Activated T-cell treated with anti-CD3 and anti-CD28 coated beads, Interleukin-2, amount 50 U/mL, for 4 hours (primary cell): Measurements from ENCODE around the gene MUC2. TPM values are rescaled to one million over a fixed set of nuclear protein-coding genes. Genes with fewer than 3 reads are reported as not detected.
A peak's percentile ranks its signal among the peaks of the same experiment; 100 is the strongest.

Experiments
- ATAC-seq, 2 donors: fragments of 200-7000 bp; cut with Tn5 transposase; one replicate each; pipeline ENCODE4 v1.10.0; 2021
- DNase-seq: peaks from one replicate; pipeline ENCODE4 v3.0.0-alpha.2; 2020
- H3K27me3 Mint-ChIP-seq: one replicate; pipeline ENCODE4 v1.8.0; 2021; ENCODE audit warnings: low read depth, mixed read lengths
- H3K36me3 Mint-ChIP-seq: one replicate; pipeline ENCODE4 v1.8.0; 2022; ENCODE audit warnings: mixed read lengths; ENCODE audit not compliant: insufficient read depth
- H3K4me1 Mint-ChIP-seq: one replicate; pipeline ENCODE4 v1.8.0; 2021; ENCODE audit warnings: low read depth, mixed read lengths
- H3K4me3 Mint-ChIP-seq: one replicate; pipeline ENCODE4 v1.8.0; 2021; ENCODE audit warnings: mild to moderate bottlenecking, moderate library complexity, mixed read lengths
- H3K9me3 Mint-ChIP-seq: one replicate; pipeline ENCODE4 v1.8.0; 2021; ENCODE audit warnings: mixed read lengths
- total RNA-seq, 3 donors: library from RNA; stranded (reverse); gene quantifications; one replicate each; pipeline ENCODE4 v1.2.1, GENCODE V29; 2021

Gene MUC2
- total RNA-seq: under 1 TPM; 0.08 to 0.30 (median 0.24) TPM

- no peak for DNase-seq
- peaks cover 16% of the 10 kb centered on the region for H3K27me3 Mint-ChIP-seq
- no peak within 1 kb of the TSS for H3K4me3 Mint-ChIP-seq
- no peaks in the 10 kb centered on the region for H3K36me3 Mint-ChIP-seq
- no peaks in the 10 kb centered on the region for H3K9me3 Mint-ChIP-seq
- no peak for ATAC-seq
- H3K4me1 Mint-ChIP-seq: no peaks in the 10 kb centered on the region
These were observed at the start of gene MUC2 for GRCh38 chr11:1074244-1075221. TSS of gene MUC2 (plus strand) at chr11:1074874.

DNA sequence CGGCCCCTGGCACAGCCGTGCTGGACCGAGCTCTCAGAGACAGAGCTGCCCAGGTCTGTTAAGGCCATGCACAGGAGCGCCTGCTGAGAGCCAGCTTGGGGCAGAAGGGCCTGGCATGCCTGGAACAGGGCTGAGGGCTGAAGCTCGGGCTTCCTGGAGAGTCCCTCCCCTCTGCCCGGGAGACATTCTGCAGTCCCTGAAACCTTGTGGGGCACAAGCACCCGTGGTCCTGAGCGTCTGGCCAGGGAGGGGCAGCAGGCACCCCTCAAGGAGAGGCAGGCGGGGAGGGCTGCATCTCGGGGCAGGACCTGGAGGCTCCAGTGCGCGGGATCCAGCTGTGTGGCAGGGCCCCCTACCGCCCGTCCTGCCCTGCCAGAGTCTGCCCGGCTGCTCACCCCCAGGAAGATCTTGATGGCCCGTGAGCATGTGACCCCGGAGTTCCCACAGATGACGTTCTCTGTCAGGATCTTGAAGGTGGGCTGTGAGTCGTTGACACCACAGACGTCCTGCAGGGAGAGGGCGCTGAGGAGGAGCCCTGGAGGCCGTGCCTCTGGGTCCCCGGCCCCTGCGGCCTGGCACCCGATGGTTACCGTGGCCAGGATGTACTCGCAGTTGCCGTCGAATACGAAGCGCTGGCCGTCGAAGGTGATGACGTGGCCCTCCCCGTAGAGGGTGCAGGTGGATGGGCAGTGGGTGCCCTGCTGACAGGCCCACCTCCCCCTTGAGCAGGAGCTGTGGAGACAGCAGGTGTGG, 49.1 kb upstream of the MUC2 start:
- Mint-ChIP-seq H3K27me3 (no peaks in the 10 kb centered on the region), H3K36me3 (peaks cover 5% of the 10 kb centered on the region)
- ATAC-seq: no peak

DNA sequence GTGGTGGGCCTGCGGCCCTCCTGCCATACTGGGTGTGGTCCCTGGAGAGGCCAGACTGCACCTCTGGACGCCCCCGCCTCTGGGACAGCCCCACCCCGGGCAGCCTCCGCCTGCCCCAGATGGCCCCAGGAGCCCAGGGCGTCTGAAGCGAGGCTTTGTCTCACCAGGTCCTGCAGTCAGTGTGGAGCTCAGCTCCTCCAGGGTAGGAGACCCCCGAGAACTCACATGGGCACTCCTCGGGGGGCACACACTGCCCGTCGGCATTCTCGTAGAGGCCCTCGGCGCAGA, 48.6 kb upstream of the MUC2 start:
- no peak for ATAC-seq
- H3K36me3 Mint-ChIP-seq: peaks cover 5% of the 10 kb centered on the region
- H3K27me3 Mint-ChIP-seq: no peaks in the 10 kb centered on the region
- H3K4me1 Mint-ChIP-seq: no peaks in the 10 kb centered on the region
- no peaks in the 10 kb centered on the region for H3K9me3 Mint-ChIP-seq
- no peak for DNase-seq
- no peak overlapping the region for H3K4me3 Mint-ChIP-seq

More for the DNA sequence above, 49.1 kb upstream of the MUC2 start:
- DNase-seq: no peak
- Mint-ChIP-seq H3K9me3 (no peaks in the 10 kb centered on the region), H3K4me3 (no peak overlapping the region), H3K4me1 (no peaks in the 10 kb centered on the region)

DNA sequence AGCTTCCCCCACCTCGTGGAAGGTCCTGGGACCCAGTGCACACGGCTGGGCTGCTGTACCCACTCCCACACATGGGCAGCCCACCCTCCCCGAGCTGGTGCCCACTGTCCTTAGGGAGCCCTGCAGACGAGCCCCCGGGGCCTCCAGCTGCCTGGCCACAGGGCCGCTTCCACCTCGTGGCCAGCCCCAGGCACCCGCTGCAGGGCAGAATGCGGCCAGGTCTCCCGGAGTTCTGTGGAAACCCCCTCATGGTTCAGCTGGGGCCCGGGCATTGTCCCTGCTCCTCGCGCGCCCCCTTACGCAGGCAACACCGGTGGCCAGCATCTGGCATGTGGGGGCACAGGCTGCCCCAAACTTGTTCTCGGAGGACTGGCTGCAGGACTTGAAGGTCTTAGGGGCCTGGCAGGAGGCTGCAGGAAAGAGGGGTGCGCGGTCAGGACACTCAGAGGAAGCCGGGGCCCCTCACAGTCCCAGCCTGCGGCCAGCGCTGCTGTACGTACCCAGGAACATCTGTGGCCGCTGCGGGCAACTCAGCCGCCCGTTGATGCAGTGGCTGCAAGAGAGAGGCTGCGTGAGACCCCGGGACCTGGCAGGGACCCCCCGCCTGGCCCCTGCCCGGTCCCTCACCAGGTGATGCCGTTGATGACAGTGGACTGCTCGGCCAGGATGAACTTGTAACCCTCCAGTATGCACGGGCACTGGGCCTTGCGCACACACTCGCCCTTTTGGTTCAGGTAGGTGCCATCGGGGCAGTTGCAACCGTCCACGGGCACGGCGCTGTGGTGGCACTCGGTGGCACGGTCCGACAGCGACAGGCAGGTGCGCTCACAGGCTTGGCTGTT, 47.8 kb upstream of the MUC2 start:
- H3K9me3 Mint-ChIP-seq: no peaks in the 10 kb centered on the region
- H3K27me3 Mint-ChIP-seq: no peaks in the 10 kb centered on the region
- no peak overlapping the region for H3K4me3 Mint-ChIP-seq
- DNase-seq (no peak), ATAC-seq (no peak)
- peaks cover 5% of the 10 kb centered on the region for H3K36me3 Mint-ChIP-seq
- H3K4me1 Mint-ChIP-seq: no peaks in the 10 kb centered on the region

DNA sequence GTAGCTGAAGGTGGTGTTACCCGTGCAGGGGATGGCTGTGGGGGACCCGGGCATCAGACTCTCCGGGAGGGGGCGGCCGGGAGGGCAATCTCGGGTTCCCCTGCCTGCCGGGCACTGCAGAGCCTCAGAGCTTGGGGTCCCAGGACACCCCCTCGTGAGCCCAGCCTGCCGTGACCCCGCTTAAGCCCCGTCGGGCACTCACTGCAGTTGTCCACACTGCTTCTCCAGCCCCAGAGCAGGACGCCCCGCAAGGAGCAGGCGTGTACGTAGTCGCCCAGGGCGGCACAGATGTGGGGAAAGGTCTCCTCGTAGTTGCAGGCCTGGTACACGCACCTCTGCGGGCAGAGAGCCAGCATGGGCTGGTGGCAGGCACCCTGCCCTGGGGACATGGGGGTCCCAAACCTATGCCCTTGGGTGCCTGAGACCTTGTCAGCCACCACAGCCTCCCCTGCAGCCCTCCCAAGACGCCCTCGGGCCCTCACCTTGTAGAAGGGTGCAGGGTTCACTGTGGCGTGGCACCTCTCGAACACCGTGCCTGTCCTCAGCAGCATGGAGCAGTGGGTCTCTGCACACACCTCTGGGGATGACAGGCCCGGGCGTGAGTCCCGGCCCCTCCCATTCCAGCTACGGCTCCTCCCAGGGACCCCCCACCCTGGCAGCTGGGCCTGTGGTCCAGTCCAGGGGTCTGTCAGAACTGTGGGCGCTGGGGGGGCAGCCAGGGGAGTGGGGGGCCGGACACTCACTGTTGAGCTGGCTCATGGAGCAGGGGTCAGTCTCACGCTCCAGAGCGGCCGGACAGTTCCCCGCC, 47.0 kb upstream of the MUC2 start:
- ATAC-seq (no peak), DNase-seq (no peak)
- Mint-ChIP-seq H3K36me3 (peaks cover 5% of the 10 kb centered on the region), H3K4me3 (no peak overlapping the region), H3K27me3 (no peaks in the 10 kb centered on the region), H3K4me1 (no peaks in the 10 kb centered on the region), H3K9me3 (no peaks in the 10 kb centered on the region)

GRCh38 chr11:1028291-1028540, 46.5 kb upstream of the MUC2 start:
- Mint-ChIP-seq H3K4me1 (no peaks in the 10 kb centered on the region), H3K27me3 (no peaks in the 10 kb centered on the region), H3K9me3 (no peaks in the 10 kb centered on the region), H3K36me3 (peaks cover under 1% of the 10 kb centered on the region), H3K4me3 (no peak overlapping the region)
- ATAC-seq (no peak), DNase-seq (no peak)

DNA sequence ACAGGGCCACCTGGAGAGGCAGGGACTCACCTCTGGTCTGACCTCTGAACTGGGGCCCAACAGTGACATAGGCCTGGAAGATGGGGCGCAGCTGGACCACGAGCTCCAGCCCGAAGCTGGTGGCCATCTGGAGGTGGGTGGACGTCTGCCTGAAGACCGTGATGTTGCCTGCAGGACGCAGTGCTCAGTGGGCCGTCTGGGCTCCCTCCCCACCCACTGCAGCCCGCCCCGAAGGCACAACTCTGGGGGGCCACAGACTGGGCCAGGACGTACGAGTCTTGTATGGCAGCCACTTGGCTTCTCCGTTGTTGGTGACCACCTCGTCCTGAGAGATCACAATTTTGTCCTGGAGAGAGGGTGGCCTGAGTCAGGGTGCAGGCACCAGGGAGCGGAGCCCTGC, 46.1 kb upstream of the MUC2 start:
- H3K4me3 Mint-ChIP-seq: no peak overlapping the region
- ATAC-seq: no peak
- H3K9me3 Mint-ChIP-seq: no peaks in the 10 kb centered on the region
- H3K27me3 Mint-ChIP-seq: no peaks in the 10 kb centered on the region
- H3K4me1 Mint-ChIP-seq: no peaks in the 10 kb centered on the region
- H3K36me3 Mint-ChIP-seq: no peaks in the 10 kb centered on the region
- no peak for DNase-seq

DNA sequence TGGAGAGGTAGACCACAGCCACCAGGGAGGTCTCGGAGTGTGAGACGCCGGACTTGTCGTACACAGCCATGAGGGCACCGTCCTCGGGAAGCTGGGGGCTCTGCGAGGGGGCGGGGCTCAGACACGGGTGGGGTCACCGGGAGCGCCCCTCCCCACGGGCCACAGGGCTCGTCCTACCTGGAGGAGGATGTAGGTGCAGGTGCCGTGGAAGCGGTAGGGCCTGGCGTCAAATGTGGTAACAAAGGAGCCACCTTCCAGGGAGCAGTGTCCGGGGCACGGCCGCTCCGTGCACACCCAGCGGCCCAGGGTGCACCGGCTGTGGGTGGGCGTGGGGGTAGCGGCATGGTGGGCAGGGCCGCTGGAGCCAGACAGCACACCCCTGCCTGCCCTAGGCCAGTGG, 45.6 kb upstream of the MUC2 start:
- H3K9me3 Mint-ChIP-seq: no peaks in the 10 kb centered on the region
- no peaks in the 10 kb centered on the region for H3K4me1 Mint-ChIP-seq

DNA sequence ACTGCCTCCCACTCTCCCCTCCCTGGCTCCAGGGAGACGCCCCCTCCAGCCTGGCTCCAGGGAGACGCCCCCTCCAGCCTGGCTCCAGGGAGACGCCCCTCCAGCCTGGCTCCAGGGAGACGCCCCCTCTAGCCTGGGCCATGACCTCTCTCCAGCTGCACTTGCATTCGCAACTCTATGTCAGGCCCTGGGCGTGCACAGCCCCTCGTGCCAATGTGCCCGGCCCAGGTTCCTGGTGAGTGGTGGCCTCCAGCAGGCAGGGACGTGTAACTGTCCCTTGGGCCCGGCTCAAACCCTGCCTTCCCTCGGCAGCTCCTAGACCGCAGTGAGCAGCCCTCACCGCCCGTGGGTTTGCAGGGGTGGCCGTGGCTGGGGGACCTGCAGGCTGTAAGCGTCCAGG, 45.0 kb upstream of the MUC2 start:
- H3K4me1 Mint-ChIP-seq: no peaks in the 10 kb centered on the region
- H3K4me3 Mint-ChIP-seq: no peak overlapping the region
- H3K9me3 Mint-ChIP-seq: no peaks in the 10 kb centered on the region
- ATAC-seq (peak in 1 of 2 donors; percentile 18), DNase-seq (no peak)
- no peaks in the 10 kb centered on the region for H3K27me3 Mint-ChIP-seq
- H3K36me3 Mint-ChIP-seq: no peaks in the 10 kb centered on the region

More for the DNA sequence above, 45.6 kb upstream of the MUC2 start:
- Mint-ChIP-seq H3K27me3 (no peaks in the 10 kb centered on the region), H3K36me3 (no peaks in the 10 kb centered on the region), H3K4me3 (no peak overlapping the region)
- ATAC-seq: no peak
- DNase-seq: no peak

GRCh38 chr11:1030086-1030485, 44.6 kb upstream of the MUC2 start:
- no peaks in the 10 kb centered on the region for H3K36me3 Mint-ChIP-seq
- DNase-seq (no peak), ATAC-seq (no peak)
- no peak overlapping the region for H3K4me3 Mint-ChIP-seq
- no peaks in the 10 kb centered on the region for H3K4me1 Mint-ChIP-seq
- no peaks in the 10 kb centered on the region for H3K27me3 Mint-ChIP-seq
- no peaks in the 10 kb centered on the region for H3K9me3 Mint-ChIP-seq

- no peak for DNase-seq
- no peak for ATAC-seq
- H3K4me3 Mint-ChIP-seq: no peak overlapping the region
- no peaks in the 10 kb centered on the region for H3K27me3 Mint-ChIP-seq
- no peaks in the 10 kb centered on the region for H3K36me3 Mint-ChIP-seq
- H3K4me1 Mint-ChIP-seq: no peaks in the 10 kb centered on the region
- no peaks in the 10 kb centered on the region for H3K9me3 Mint-ChIP-seq
These were observed 44.1 kb upstream of the MUC2 start for GRCh38 chr11:1030556-1030955.

DNA sequence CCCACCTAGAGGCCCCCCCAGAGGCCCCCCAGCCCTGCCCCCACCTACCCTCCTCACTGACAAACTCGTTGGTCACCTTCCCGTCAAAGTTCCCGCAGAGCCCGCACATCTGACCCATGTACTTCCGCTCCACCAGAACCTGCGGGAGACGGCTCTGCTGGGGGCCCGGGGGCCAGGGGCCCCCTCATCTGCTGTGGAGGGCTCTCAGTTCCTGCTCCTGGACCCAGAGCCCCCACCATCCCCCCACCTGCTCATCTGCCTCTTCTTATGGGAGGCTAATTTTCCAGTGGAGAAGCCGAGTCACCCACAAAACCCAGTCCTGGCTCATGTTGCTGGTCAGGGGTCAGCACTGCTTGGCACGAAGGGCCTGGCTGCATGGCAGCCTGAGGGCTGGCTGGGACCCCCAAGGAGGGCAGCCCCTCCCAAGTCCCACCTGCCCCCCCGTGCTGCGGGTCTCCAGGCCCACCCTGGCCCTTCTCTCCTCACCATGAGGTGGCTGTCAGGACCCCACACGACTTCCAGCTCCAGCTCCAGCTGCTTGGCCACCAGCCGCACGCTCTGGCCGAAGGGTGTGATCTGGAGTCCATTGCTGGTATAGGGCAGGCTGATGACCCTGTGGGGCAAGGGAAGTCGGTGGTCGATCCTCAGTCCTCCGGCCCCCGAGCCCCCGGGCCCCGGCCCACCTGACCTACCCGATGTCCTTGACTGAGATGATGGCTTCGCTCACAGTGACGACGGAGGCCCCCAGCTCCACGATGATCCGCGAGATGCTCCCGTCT, 43.4 kb upstream of the MUC2 start:
- DNase-seq (no peak), ATAC-seq (no peak)
- Mint-ChIP-seq H3K4me3 (no peak overlapping the region), H3K27me3 (no peaks in the 10 kb centered on the region), H3K4me1 (no peaks in the 10 kb centered on the region), H3K36me3 (no peaks in the 10 kb centered on the region), H3K9me3 (no peaks in the 10 kb centered on the region)

GRCh38 chr11:1032310-1032891, 42.3 kb upstream of the MUC2 start:
- DNase-seq: no peak
- H3K9me3 Mint-ChIP-seq: no peaks in the 10 kb centered on the region
- no peak for ATAC-seq
- no peaks in the 10 kb centered on the region for H3K4me1 Mint-ChIP-seq
- no peaks in the 10 kb centered on the region for H3K27me3 Mint-ChIP-seq
- H3K36me3 Mint-ChIP-seq: no peaks in the 10 kb centered on the region
- H3K4me3 Mint-ChIP-seq: no peak overlapping the region
